Measurements from ENCODE around the gene PDIK1L. TPM values are rescaled to one million over a fixed set of nuclear protein-coding genes. Genes with fewer than 3 reads are reported as not detected.

Gene PDIK1L
- total and polyA plus RNA-seq, 9 of the 15 experiments (the other 6 are each of a cell fraction or from before 2014, with no cell fraction given): 12.8 to 30.2 (median 21.5) TPM

DNA sequence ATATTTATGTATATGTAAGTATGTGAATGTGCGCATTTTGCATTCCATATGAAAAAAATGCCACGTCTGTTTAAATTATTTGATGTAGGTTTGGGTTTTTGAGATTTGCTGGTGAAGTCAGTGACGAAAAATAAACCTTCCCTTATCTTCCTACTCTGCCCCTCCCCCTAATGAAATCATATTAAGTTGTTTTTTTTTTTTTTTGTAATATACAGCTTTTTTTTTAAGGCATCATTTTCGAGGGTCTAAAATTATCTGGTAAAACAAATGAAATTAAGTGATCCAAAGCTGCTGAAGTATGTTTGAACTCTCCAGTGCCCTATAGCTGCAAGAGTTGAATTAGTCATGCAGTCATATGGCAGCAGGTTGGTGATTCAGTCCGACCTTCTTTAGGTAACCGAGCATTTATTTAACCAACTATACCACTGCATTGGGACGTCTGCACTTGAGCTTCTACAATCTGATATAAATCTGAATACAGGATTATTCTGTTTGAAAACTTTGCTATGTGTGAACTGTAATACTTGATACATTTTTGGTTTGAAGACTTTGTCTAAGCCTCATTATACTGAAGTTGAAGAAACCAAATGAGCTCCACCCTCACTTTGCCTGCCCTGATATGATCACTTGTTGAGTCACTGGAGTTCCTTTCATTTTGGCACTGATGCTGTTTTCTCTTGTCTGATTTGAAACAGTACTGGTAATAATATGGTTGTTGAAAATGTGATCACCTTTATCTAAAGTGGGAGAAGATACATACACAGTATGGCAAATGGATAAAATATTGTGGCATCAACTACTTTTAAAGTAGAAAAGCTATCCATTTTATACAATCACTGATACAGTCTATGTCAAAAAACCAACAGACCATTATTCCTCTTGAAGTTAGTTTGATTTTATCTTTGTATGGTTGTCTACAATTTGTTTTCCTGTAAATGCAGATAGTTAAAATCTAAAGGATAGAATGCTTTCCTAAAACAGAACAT lies 11.7 kb downstream of the PDIK1L start (continued):
- TF ChIP-seq, protein P1, sequence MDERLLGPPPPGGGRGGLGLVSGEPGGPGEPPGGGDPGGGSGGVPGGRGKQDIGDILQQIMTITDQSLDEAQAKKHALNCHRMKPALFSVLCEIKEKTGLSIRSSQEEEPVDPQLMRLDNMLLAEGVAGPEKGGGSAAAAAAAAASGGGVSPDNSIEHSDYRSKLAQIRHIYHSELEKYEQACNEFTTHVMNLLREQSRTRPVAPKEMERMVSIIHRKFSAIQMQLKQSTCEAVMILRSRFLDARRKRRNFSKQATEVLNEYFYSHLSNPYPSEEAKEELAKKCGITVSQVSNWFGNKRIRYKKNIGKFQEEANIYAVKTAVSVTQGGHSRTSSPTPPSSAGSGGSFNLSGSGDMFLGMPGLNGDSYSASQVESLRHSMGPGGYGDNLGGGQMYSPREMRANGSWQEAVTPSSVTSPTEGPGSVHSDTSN (CRISPR knock-in tag; IDR thresholded peaks at IDR 0.05; ENCODE audit: low read depth): no peak
- TF ChIP-seq, protein P1 (tag; conservative IDR thresholded peaks at IDR 0.05; ENCODE audit: low read depth): peak; percentile 59; the same call in 1 of the 2 replicates
- TF ChIP-seq RHOXF2B (CRISPR knock-in tag; conservative IDR thresholded peaks at IDR 0.05): no peak
- TF ChIP-seq, protein P2, sequence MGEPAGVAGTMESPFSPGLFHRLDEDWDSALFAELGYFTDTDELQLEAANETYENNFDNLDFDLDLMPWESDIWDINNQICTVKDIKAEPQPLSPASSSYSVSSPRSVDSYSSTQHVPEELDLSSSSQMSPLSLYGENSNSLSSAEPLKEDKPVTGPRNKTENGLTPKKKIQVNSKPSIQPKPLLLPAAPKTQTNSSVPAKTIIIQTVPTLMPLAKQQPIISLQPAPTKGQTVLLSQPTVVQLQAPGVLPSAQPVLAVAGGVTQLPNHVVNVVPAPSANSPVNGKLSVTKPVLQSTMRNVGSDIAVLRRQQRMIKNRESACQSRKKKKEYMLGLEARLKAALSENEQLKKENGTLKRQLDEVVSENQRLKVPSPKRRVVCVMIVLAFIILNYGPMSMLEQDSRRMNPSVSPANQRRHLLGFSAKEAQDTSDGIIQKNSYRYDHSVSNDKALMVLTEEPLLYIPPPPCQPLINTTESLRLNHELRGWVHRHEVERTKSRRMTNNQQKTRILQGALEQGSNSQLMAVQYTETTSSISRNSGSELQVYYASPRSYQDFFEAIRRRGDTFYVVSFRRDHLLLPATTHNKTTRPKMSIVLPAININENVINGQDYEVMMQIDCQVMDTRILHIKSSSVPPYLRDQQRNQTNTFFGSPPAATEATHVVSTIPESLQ (CRISPR knock-in tag; IDR thresholded peaks at IDR 0.05): no peak
- no peak for TF ChIP-seq HDAC6 (IDR thresholded peaks at IDR 0.05; ENCODE audit: low read depth, low read length)
- no peak for TF ChIP-seq SNIP1 (IDR thresholded peaks at IDR 0.05; ENCODE audit: low read depth)
- TF ChIP-seq NCOA4 (IDR thresholded peaks at IDR 0.05; ENCODE audit: partially characterized antibody): no peak
- TF ChIP-seq, protein P3, sequence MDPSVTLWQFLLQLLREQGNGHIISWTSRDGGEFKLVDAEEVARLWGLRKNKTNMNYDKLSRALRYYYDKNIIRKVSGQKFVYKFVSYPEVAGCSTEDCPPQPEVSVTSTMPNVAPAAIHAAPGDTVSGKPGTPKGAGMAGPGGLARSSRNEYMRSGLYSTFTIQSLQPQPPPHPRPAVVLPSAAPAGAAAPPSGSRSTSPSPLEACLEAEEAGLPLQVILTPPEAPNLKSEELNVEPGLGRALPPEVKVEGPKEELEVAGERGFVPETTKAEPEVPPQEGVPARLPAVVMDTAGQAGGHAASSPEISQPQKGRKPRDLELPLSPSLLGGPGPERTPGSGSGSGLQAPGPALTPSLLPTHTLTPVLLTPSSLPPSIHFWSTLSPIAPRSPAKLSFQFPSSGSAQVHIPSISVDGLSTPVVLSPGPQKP (CRISPR knock-in tag; IDR thresholded peaks at IDR 0.05): no peak
- TF ChIP-seq MCM2 (IDR thresholded peaks at IDR 0.05; ENCODE audit: low read depth): no peak
- TF ChIP-seq, protein P4, sequence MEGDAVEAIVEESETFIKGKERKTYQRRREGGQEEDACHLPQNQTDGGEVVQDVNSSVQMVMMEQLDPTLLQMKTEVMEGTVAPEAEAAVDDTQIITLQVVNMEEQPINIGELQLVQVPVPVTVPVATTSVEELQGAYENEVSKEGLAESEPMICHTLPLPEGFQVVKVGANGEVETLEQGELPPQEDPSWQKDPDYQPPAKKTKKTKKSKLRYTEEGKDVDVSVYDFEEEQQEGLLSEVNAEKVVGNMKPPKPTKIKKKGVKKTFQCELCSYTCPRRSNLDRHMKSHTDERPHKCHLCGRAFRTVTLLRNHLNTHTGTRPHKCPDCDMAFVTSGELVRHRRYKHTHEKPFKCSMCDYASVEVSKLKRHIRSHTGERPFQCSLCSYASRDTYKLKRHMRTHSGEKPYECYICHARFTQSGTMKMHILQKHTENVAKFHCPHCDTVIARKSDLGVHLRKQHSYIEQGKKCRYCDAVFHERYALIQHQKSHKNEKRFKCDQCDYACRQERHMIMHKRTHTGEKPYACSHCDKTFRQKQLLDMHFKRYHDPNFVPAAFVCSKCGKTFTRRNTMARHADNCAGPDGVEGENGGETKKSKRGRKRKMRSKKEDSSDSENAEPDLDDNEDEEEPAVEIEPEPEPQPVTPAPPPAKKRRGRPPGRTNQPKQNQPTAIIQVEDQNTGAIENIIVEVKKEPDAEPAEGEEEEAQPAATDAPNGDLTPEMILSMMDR (IDR thresholded peaks at IDR 0.05 in 2 of 3, conservative IDR thresholded peaks at IDR 0.05 in 1 of 3; ENCODE audit: insufficient read depth in 2 of 3, low read depth in 1 of 3, low read length in 3 of 3): no peak; a peak in 1 of 6 replicates
- no peak for TF ChIP-seq SMC3 (conservative IDR thresholded peaks at IDR 0.05; ENCODE audit: insufficient read depth, low read depth, low read length)
- no peak for TF ChIP-seq BRF1 (IDR thresholded peaks at IDR 0.05; ENCODE audit: borderline replicate concordance, extremely low read depth, insufficient read length)
- TF ChIP-seq, protein P5, sequence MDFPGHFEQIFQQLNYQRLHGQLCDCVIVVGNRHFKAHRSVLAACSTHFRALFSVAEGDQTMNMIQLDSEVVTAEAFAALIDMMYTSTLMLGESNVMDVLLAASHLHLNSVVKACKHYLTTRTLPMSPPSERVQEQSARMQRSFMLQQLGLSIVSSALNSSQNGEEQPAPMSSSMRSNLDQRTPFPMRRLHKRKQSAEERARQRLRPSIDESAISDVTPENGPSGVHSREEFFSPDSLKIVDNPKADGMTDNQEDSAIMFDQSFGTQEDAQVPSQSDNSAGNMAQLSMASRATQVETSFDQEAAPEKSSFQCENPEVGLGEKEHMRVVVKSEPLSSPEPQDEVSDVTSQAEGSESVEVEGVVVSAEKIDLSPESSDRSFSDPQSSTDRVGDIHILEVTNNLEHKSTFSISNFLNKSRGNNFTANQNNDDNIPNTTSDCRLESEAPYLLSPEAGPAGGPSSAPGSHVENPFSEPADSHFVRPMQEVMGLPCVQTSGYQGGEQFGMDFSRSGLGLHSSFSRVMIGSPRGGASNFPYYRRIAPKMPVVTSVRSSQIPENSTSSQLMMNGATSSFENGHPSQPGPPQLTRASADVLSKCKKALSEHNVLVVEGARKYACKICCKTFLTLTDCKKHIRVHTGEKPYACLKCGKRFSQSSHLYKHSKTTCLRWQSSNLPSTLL (IDR thresholded peaks at IDR 0.05): no peak
- TF ChIP-seq CREM (IDR thresholded peaks at IDR 0.05; ENCODE audit: low read depth): peak; percentile 50; the same call in 1 of the 2 replicates
- TF ChIP-seq ZBTB1 (CRISPR knock-in tag; IDR thresholded peaks at IDR 0.05; ENCODE audit: borderline replicate concordance, low read depth): no peak
- 0 out of 2 replicates have a peak, but pooled peaks have one; percentile 40 for TF ChIP-seq RNF2 (IDR thresholded peaks at IDR 0.05)
